HG03139 (cell line): ENCODE data around the gene CRTAP.
"Not testable (repeated sequence)": the region's sequence is repeated elsewhere in the genome, so short reads cannot be mapped to it uniquely, and the experiment has no call there.

Experiments used
- ATAC-seq: cut with Tn5 transposase; IDR thresholded peaks from one replicate; pipeline ENCODE4 v1.9.1; 2021; ENCODE audit not compliant: unreplicated experiment

CRTAP gene

DNA sequence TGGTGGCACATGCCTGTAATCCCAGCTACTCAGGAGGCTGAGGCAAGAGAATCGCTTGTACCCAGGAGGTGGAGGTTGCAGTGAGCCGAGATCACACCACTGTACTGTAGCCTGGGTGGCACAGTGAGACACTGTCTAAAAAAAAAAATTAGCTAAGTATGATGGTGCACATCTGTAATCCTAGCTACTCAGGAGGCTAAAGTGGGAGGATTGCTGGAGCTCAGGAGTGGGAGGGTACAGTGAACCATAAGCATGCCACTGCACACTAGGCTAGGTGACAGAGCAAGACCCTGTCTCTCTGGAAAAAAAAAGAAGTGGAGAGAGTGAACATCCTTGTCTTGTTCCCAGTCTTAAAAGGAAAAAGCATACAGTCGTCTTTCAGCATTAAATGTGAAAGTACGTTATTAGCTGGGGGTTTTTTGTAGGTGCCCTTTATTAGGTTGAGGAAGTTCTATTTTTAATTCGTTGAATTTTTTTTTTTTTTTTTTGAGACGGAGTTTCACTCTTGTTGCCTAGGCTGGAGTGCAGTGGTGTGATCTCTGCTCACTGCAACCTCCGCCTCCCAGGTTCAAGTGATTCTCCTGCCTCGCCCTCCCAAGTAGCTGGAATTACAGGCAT is 25.3 kb downstream of the CRTAP start:
- not testable (repeated sequence) for ATAC-seq

GRCh38 chr3:33139996-33140395 is 26.2 kb downstream of the CRTAP start:
- ATAC-seq = no peak

GRCh38 chr3:33141006-33141405 is 27.2 kb downstream of the CRTAP start:
- ATAC-seq = no peak

DNA sequence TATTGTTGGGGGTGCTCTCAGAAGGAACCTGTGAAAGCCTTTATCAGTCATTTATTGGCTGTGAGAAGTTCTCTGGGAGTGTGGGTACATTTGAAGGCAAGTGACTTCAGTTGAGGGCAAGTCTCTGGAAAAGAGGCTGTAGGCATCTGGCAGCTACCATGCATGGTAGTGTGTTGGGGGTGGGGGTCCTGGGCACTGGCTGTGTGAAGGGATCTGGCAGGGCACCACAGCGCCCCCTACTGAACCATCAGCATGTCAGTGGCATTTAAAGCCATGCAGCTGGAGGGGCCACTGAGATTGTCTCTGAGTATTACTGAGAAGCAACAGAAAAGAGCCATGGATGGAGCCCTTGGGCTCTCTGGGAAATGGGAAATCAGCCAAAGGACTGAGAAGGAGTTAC is 30.6 kb downstream of the CRTAP start:
- no peak for ATAC-seq

DNA sequence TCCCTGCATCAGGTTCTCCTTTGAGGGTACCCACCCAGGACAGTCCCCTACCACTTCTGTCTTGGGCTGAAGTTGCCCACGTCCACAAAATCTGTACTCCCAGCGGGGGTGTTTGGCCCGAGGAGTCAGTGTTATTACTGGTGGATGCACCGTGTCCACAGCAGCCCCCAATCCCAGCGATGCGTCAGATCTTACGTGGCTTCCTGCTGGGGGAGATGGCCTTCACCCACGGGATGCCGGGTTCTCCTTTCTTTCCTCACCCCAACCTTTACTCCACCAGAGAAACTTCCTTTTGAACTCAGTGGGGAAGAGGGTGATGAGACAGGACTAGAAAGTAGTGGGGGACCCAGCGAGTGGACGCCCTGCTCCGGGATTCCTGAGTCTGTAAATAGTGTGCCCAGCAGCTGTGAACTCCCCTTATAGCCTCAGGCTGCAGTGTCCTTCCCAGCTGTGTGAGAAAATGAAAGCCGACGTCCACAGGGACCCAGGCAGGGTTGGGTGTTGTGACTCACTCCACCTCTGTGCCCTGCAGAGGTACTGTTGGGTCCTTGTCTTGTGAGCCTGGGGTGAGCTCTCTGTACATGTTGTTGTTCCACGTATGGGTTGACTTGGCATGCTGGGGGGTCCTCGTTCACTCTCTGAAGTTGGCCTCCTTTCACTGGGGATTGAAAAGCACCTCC is 31.5 kb downstream of the CRTAP start:
- ATAC-seq = no peak

GRCh38 chr3:33145901-33146580 is 32.2 kb downstream of the CRTAP start:
- ATAC-seq = no peak

- ATAC-seq = no peak
These were observed 33.1 kb downstream of the CRTAP start for GRCh38 chr3:33146791-33147445.

GRCh38 chr3:33149342-33149741 is 35.5 kb downstream of the CRTAP start:
- ATAC-seq = no peak

GRCh38 chr3:33152363-33153360 is 38.8 kb downstream of the CRTAP start:
- ATAC-seq = no peak

DNA sequence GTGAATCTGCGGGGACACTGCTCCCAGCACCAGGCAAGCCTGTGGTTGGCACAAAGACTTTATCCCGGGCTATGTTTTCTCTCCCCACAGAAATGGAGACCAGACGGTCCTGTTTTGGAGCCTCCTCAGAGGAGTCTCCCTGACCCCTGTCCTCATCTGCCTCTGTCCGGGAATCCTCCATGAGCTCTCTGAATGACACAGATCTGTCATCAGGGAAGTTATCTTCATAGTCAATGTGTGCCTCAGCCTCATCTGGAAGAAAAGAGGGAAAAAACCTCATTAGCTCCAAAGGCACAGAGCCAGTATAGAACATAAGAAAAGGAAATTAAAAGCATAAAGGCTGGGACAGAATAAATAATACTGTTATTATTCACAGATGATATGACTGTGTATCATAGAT is 40.0 kb downstream of the CRTAP start:
- no peak for ATAC-seq

DNA sequence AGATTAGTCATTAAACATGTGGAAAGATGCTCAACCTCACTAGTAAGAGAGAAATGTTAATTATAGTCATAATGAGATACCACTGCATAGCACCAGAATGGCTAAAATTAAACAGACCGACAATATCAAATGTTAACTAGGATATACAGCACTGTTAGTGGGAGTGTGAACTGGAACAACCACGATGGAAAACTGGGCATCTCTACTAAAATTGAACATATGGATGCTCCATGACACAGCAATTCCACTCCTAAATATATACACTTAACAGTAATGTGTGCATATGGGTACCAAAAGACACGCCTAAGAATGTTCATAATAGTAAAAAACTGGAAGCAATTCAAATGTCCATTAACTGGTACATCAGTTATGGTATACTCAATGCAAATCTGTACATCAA is 41.5 kb downstream of the CRTAP start:
- ATAC-seq = no peak

- ATAC-seq = no peak
These were observed 45.4 kb downstream of the CRTAP start for GRCh38 chr3:33159234-33159633.

GRCh38 chr3:33159981-33160380 is 46.2 kb downstream of the CRTAP start:
- ATAC-seq = no peak

DNA sequence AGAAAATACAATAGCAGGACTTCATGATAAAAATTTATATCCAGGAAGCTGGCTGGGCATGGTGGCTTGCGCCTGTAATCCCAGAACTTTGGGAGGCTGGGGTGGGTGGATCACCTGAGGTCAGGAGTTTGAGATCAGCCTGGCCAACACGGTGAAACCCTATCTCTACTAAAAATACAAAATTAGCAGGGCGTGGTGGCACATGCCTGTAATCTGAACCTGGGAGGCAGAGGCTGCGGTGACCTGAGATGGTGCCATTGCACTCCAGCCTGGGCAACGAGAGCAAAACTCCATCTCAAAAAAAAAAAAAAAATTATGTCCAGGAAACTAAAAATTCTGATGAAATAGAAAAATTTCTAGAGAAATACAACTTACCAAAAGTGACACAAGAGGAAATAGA is 48.8 kb downstream of the CRTAP start:
- not testable (repeated sequence) for ATAC-seq

- no peak for ATAC-seq
These were observed 51.6 kb downstream of the CRTAP start for GRCh38 chr3:33165372-33165771.

GRCh38 chr3:33166095-33166494 is 52.3 kb downstream of the CRTAP start:
- no peak for ATAC-seq

GRCh38 chr3:33167284-33167683 is 53.5 kb downstream of the CRTAP start:
- no peak for ATAC-seq

DNA sequence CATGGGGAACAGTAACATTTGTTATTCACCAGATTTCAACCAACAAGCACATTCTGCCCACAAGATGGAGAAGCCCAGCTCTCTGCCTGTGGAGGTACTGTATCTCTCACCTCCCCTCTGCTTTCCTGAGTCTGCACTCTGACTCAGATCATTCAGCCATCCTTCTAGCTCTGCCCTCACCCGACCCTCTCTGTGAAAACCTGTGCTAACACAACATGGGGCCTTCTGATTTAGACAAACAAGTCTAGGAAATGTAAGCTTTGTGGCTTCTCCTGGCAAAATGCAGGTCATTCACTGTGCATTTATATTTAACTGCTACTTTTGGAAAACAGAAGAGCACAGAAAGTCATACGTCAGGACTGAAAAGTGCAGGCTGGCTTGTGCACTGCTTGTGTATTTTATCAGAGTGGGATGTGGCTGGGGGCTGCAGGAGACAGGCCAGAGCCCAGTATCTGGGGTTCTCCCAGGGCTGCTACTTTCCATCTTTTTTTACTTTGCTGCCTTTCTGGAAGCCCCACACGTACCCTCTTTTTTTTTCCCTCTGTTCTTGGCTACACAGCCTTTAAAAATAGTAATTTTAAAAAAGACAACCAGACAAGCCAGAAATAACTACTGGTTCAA is 54.0 kb downstream of the CRTAP start:
- ATAC-seq = no peak

- ATAC-seq = no peak
These were observed 56.7 kb downstream of the CRTAP start for GRCh38 chr3:33170531-33170930.

DNA sequence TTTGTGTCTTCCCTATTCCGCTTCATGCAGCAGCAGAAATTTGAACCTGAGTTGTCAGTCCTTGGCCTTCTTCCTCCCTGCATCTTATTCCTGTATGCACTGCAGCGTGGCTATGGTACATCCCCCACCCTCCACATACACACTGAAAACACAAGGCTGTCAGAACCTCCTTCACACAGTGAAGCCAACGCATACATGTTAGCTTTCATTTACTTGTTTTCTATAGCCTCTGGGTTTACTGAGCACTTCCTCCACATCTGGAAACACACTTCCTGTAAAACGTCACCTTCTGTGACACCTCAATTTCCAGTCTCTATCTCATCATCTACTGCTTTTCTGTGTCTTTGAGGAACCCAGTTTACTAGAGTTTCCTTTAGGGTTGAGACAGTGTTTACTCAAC is 57.8 kb downstream of the CRTAP start:
- ATAC-seq = no peak
